ENCODE measurements around the gene MAPT. TPM values are rescaled to one million over a fixed set of nuclear protein-coding genes. Genes with fewer than 3 reads are reported as not detected.

Gene MAPT
- polyA plus RNA-seq, 3 donors, result 0.04 TPM; not detected in 2

DNA sequence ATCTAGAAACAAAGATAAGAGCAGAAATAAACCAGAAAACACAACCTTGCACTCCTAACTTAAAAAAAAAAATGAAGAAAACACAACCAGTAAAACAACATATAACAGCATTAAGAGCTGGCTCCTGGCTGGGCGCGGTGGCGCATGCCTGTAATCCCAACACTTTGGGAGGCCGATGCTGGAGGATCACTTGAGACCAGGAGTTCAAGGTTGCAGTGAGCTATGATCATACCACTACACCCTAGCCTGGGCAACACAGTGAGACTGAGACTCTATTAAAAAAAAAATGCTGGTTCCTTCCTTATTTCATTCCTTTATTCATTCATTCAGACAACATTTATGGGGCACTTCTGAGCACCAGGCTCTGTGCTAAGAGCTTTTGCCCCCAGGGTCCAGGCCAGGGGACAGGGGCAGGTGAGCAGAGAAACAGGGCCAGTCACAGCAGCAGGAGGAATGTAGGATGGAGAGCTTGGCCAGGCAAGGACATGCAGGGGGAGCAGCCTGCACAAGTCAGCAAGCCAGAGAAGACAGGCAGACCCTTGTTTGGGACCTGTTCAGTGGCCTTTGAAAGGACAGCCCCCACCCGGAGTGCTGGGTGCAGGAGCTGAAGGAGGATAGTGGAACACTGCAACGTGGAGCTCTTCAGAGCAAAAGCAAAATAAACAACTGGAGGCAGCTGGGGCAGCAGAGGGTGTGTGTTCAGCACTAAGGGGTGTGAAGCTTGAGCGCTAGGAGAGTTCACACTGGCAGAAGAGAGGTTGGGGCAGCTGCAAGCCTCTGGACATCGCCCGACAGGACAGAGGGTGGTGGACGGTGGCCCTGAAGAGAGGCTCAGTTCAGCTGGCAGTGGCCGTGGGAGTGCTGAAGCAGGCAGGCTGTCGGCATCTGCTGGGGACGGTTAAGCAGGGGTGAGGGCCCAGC is 107.3 kb downstream of the MAPT start:
- no peaks in the 10 kb centered on the region for H3K36me3 Mint-ChIP-seq
- no peaks in the 10 kb centered on the region for H3K4me1 Mint-ChIP-seq
- Histone ChIP-seq H4K20me1 (ENCODE audit: insufficient read depth, low read length) (no peaks in the 10 kb centered on the region), H3K4me3 (replicated peaks in 1 of 3; ENCODE audit: low read depth in 2 of 3, low read length in 3 of 3) (no peak overlapping the region), H3K79me2 (ENCODE audit: insufficient read depth, low read length) (no peaks in the 10 kb centered on the region), H3K27ac (ENCODE audit: low read depth in 1 of 2, low read length in 2 of 2) (no peak overlapping the region), H3K36me3 (replicated peaks in 1 of 2; ENCODE audit: control insufficient read depth in 1 of 2, insufficient read depth in 2 of 2, low read length in 2 of 2) (no peaks in the 10 kb centered on the region), H3K4me1 (ENCODE audit: control insufficient read depth in 1 of 2, insufficient read depth in 2 of 2, low read length in 2 of 2) (no peaks in the 10 kb centered on the region), H3K4me2 (replicated peaks; ENCODE audit: extremely low read depth, low read length, poor library complexity, severe bottlenecking) (no peak overlapping the region), H3K27me3 (ENCODE audit: control insufficient read depth in 2 of 2, insufficient read depth in 2 of 2, low read length in 2 of 2) (no peaks in the 10 kb centered on the region), H3K9me3 (replicated peaks in 1 of 2; ENCODE audit: control insufficient read depth in 1 of 2, insufficient read depth in 1 of 2, low read length in 2 of 2) (no peaks in the 10 kb centered on the region), H2AFZ (ENCODE audit: insufficient read depth, low read depth, low read length, poor library complexity, severe bottlenecking) (no peak overlapping the region), H3K9ac (ENCODE audit: insufficient read depth, low read length, poor library complexity, severe bottlenecking) (no peak overlapping the region)
- intact Hi-C loops (cut with micrococcal nuclease), result loop anchor here (2.0 kb wide), 2 partner anchors 207 to 209 kb away; no protein-coding TSS in a partner anchor
- DNase-seq, result no peak
- 88% methylated on average over 13 of the region's 13 CpGs for WGBS (ENCODE audit: insufficient coverage)
- H3K27ac Mint-ChIP-seq, result no peak overlapping the region
- TF ChIP-seq, protein P1, sequence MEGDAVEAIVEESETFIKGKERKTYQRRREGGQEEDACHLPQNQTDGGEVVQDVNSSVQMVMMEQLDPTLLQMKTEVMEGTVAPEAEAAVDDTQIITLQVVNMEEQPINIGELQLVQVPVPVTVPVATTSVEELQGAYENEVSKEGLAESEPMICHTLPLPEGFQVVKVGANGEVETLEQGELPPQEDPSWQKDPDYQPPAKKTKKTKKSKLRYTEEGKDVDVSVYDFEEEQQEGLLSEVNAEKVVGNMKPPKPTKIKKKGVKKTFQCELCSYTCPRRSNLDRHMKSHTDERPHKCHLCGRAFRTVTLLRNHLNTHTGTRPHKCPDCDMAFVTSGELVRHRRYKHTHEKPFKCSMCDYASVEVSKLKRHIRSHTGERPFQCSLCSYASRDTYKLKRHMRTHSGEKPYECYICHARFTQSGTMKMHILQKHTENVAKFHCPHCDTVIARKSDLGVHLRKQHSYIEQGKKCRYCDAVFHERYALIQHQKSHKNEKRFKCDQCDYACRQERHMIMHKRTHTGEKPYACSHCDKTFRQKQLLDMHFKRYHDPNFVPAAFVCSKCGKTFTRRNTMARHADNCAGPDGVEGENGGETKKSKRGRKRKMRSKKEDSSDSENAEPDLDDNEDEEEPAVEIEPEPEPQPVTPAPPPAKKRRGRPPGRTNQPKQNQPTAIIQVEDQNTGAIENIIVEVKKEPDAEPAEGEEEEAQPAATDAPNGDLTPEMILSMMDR (IDR thresholded peaks at IDR 0.05), result no peak
- H3K9me3 Mint-ChIP-seq, result no peaks in the 10 kb centered on the region
- H3K27me3 Mint-ChIP-seq (ENCODE audit: low read depth in 3 of 3), result peaks cover 2 to 7% (median 4%) of the 10 kb centered on the region in 3 donors
- no peak overlapping the region for H3K4me3 Mint-ChIP-seq

DNA sequence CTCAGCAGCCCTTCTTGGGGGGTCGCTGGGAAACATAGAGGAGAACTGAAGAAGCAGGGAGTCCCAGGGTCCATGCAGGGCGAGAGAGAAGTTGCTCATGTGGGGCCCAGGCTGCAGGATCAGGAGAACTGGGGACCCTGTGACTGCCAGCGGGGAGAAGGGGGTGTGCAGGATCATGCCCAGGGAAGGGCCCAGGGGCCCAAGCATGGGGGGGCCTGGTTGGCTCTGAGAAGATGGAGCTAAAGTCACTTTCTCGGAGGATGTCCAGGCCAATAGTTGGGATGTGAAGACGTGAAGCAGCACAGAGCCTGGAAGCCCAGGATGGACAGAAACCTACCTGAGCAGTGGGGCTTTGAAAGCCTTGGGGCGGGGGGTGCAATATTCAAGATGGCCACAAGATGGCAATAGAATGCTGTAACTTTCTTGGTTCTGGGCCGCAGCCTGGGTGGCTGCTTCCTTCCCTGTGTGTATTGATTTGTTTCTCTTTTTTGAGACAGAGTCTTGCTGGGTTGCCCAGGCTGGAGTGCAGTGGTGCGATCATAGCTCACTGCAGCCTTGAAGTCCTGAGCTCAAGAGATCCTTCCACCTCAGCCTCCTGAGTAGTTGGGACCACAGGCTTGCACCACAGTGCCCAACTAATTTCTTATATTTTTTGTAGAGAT is 108.1 kb downstream of the MAPT start:
- Histone ChIP-seq H3K79me2 (ENCODE audit: insufficient read depth, low read length) (no peaks in the 10 kb centered on the region), H3K27ac (ENCODE audit: low read depth in 1 of 2, low read length in 2 of 2) (no peak overlapping the region), H3K9ac (ENCODE audit: insufficient read depth, low read length, poor library complexity, severe bottlenecking) (no peak overlapping the region), H2AFZ (ENCODE audit: insufficient read depth, low read depth, low read length, poor library complexity, severe bottlenecking) (no peak overlapping the region), H3K4me3 (replicated peaks in 1 of 3; ENCODE audit: low read depth in 2 of 3, low read length in 3 of 3) (no peak overlapping the region), H3K36me3 (replicated peaks in 1 of 2; ENCODE audit: control insufficient read depth in 1 of 2, insufficient read depth in 2 of 2, low read length in 2 of 2) (no peaks in the 10 kb centered on the region), H3K4me1 (ENCODE audit: control insufficient read depth in 1 of 2, insufficient read depth in 2 of 2, low read length in 2 of 2) (no peaks in the 10 kb centered on the region), H3K9me3 (replicated peaks in 1 of 2; ENCODE audit: control insufficient read depth in 1 of 2, insufficient read depth in 1 of 2, low read length in 2 of 2) (no peaks in the 10 kb centered on the region), H4K20me1 (ENCODE audit: insufficient read depth, low read length) (no peaks in the 10 kb centered on the region), H3K4me2 (replicated peaks; ENCODE audit: extremely low read depth, low read length, poor library complexity, severe bottlenecking) (no peak overlapping the region), H3K27me3 (ENCODE audit: control insufficient read depth in 2 of 2, insufficient read depth in 2 of 2, low read length in 2 of 2) (no peaks in the 10 kb centered on the region)
- H3K9me3 Mint-ChIP-seq, result no peaks in the 10 kb centered on the region
- H3K27ac Mint-ChIP-seq, result no peak overlapping the region
- TF ChIP-seq, protein P1 (IDR thresholded peaks at IDR 0.05), result peak; percentile 97
- H3K27me3 Mint-ChIP-seq (ENCODE audit: low read depth in 3 of 3), result peaks cover 2 to 6% (median 4%) of the 10 kb centered on the region in 3 donors
- H3K36me3 Mint-ChIP-seq, result no peaks in the 10 kb centered on the region
- 30% methylated on average over 7 of the region's 8 CpGs for WGBS (ENCODE audit: insufficient coverage)
- peak; percentile 46 to 61 (median 56) for DNase-seq
- H3K4me1 Mint-ChIP-seq, result no peaks in the 10 kb centered on the region
- intact Hi-C loops (cut with micrococcal nuclease), result loop anchor here (2.0 kb wide), 2 partner anchors 206 to 208 kb away; no protein-coding TSS in a partner anchor
- H3K4me3 Mint-ChIP-seq, result no peak overlapping the region
